Left renal cortex interstitium (tissue), 4 donors: Measurements from ENCODE around the gene GALNT14. TPM values are rescaled to one million over a fixed set of nuclear protein-coding genes. Genes with fewer than 3 reads are reported as not detected.
A peak's percentile ranks its signal among the peaks of the same experiment; 100 is the strongest.
"Not testable (repeated sequence)": the region's sequence is repeated elsewhere in the genome, so short reads cannot be mapped to it uniquely, and the experiment has no call there.

Experiments
- DNase-seq, 4 donors: peaks; one replicate each; pipeline ENCODE4 v3.0.0-alpha.2; 2013; ENCODE audit warnings: low read depth in 4 of 4, low spot score in 2 of 4, missing footprints in 1 of 4
- polyA plus RNA-seq, 4 donors: library from polyadenylated mRNA; unstranded; fragments of 120-200 nt; gene quantifications; one replicate each; pipeline ENCODE4 v1.2.1, GENCODE V29; 2013; ENCODE audit not compliant: insufficient read length in 4 of 4

Gene GALNT14
- polyA plus RNA-seq, 4 donors, result 37.9 to 44.8 (median 40.0) TPM

- DNase-seq, result no peak
Measured at GRCh38 chr2:30914456-30914855, 223.8 kb downstream of the GALNT14 start.

- no peak for DNase-seq
Measured at GRCh38 chr2:30912056-30912455, 226.2 kb downstream of the GALNT14 start.

- no peak for DNase-seq
Measured at GRCh38 chr2:30911327-30911726, 226.9 kb downstream of the GALNT14 start.

- DNase-seq, result no peak
Measured at GRCh38 chr2:30910686-30911085, 227.6 kb downstream of the GALNT14 start.

- not testable (repeated sequence) for DNase-seq
Measured at GRCh38 chr2:30904437-30904836, 233.8 kb downstream of the GALNT14 start.

GRCh38 chr2:30903326-30903725 is 234.9 kb downstream of the GALNT14 start:
- DNase-seq, result no peak

- no peak for DNase-seq
Measured at GRCh38 chr2:30900381-30900780, 237.9 kb downstream of the GALNT14 start.

GRCh38 chr2:30899516-30900054 is 238.7 kb downstream of the GALNT14 start:
- DNase-seq, result no peak

GRCh38 chr2:30897539-30897938 is 240.7 kb downstream of the GALNT14 start:
- no peak for DNase-seq

- DNase-seq, result no peak
Measured at GRCh38 chr2:30894498-30895119, 243.6 kb downstream of the GALNT14 start.

GRCh38 chr2:30888852-30889409 is 249.3 kb downstream of the GALNT14 start:
- DNase-seq, result no peak

GRCh38 chr2:30886080-30886479 is 252.2 kb downstream of the GALNT14 start:
- no peak for DNase-seq

GRCh38 chr2:30883822-30884221 is 254.4 kb downstream of the GALNT14 start:
- no peak for DNase-seq

GRCh38 chr2:30883184-30883583 is 255.1 kb downstream of the GALNT14 start:
- DNase-seq, result no peak

- DNase-seq, result no peak
Measured at GRCh38 chr2:30880516-30880915, 257.7 kb downstream of the GALNT14 start.

- DNase-seq, result no peak
Measured at GRCh38 chr2:30877833-30878232, 260.4 kb downstream of the GALNT14 start.

- DNase-seq, result no peak
Measured at GRCh38 chr2:30872797-30873196, 265.4 kb downstream of the GALNT14 start.

GRCh38 chr2:30871980-30872789 is 266.1 kb downstream of the GALNT14 start:
- peak in 1 of 4 donors; percentile 15 for DNase-seq

- no peak for DNase-seq
Measured at GRCh38 chr2:30871440-30871839, 266.8 kb downstream of the GALNT14 start.

GRCh38 chr2:30869988-30870387 is 268.3 kb downstream of the GALNT14 start:
- no peak for DNase-seq

- no peak for DNase-seq
Measured at GRCh38 chr2:30867385-30867784, 270.9 kb downstream of the GALNT14 start.

- DNase-seq, result no peak
Measured at GRCh38 chr2:30866974-30867373, 271.3 kb downstream of the GALNT14 start.
